IMR-90 (cell line): ENCODE measurements around the gene TCF12. TPM values are rescaled to one million over a fixed set of nuclear protein-coding genes. Genes with fewer than 3 reads are reported as not detected.

ENCODE experiments used
- ATAC-seq: fragments of 200-7000 bp; cut with Tn5 transposase; 2 replicates; pipeline ENCODE4 v1.9.1; 2020; ENCODE audit warnings: low read depth, mild to moderate bottlenecking, moderate library complexity
- BruUV-seq: library from RNA; stranded (reverse); fragments of 400-500 nt; replicated peaks from 2 replicates; lab custom pipeline; 2021; lab: Mats Ljungman, UMichigan
- CTCF ChIA-PET: fragments of 300-600 bp; formaldehyde crosslinking; extraction: SDS; loops from one replicate; lab custom pipeline; 2021; ENCODE audit warnings: antibody characterized with exemption; lab: Yijun Ruan, JAX
- POLR2A ChIA-PET: fragments of 300-600 bp; sonication (Branson Sonifier 250); formaldehyde crosslinking; loops from one replicate; lab custom pipeline; 2022; ENCODE audit warnings: antibody characterized with exemption; ENCODE audit not compliant: unreplicated experiment; lab: Charles Lee
- DNase-seq: peaks from one replicate; pipeline ENCODE4 v3.0.0; 2013
- H2AFZ ChIP-seq: replicated peaks from 2 replicates; pipeline ENCODE3; 2013; ENCODE audit warnings: low read length, mild to moderate bottlenecking; ENCODE audit not compliant: poor library complexity
- H2AK5ac ChIP-seq: 2 replicates; pipeline ENCODE4 v1.6.1; 2013; ENCODE audit warnings: low read depth, low read length, inconsistent platforms
- H2AK9ac ChIP-seq: replicated peaks from 2 replicates; pipeline ENCODE3; 2013; ENCODE audit warnings: mild to moderate bottlenecking, low read depth, low read length, moderate library complexity; ENCODE audit not compliant: poor library complexity
- H2BK120ac ChIP-seq: 2 replicates; pipeline ENCODE4 v1.6.1; 2013; ENCODE audit warnings: low read depth, low read length, inconsistent platforms
- H2BK15ac ChIP-seq: 3 replicates; pipeline ENCODE4 v1.6.1; 2013; ENCODE audit warnings: low read depth, low read length, inconsistent platforms
- H2BK20ac ChIP-seq: 2 replicates; pipeline ENCODE4 v1.6.1; 2013; ENCODE audit warnings: low read depth, mild to moderate bottlenecking, inconsistent platforms, low read length, moderate library complexity
- H2BK5ac ChIP-seq: 2 replicates; pipeline ENCODE4 v1.6.1; 2013; ENCODE audit warnings: mild to moderate bottlenecking, low read depth, low read length, inconsistent platforms; ENCODE audit not compliant: poor library complexity, severe bottlenecking
- H3K14ac ChIP-seq: replicated peaks from 2 replicates; pipeline ENCODE4 v1.6.1; 2013; ENCODE audit warnings: low read depth, low read length, inconsistent platforms
- H3K18ac ChIP-seq: 2 replicates; pipeline ENCODE4 v1.6.1; 2013; ENCODE audit warnings: low read depth, low read length, control low read depth
- H3K23ac ChIP-seq: 2 replicates; pipeline ENCODE4 v1.6.1; 2013; ENCODE audit warnings: low read depth, low read length, inconsistent platforms
- H3K27ac ChIP-seq: 2 replicates; pipeline ENCODE4 v1.5.1; 2013; ENCODE audit warnings: mild to moderate bottlenecking, control low read depth, low read length; ENCODE audit not compliant: insufficient read depth
- H3K27me3 ChIP-seq: 2 replicates; pipeline ENCODE4 v1.6.1; 2013; ENCODE audit warnings: low read length; ENCODE audit not compliant: control insufficient read depth, insufficient read depth
- H3K36me3 ChIP-seq: 2 replicates; pipeline ENCODE4 v1.6.1; 2013; ENCODE audit warnings: low read length, mixed read lengths; ENCODE audit not compliant: control insufficient read depth, insufficient read depth
- H3K4ac ChIP-seq: 2 replicates; pipeline ENCODE4 v1.6.1; 2013; ENCODE audit warnings: low read depth, low read length, inconsistent platforms
- H3K4me1 ChIP-seq: 2 replicates; pipeline ENCODE4 v1.6.1; 2013; ENCODE audit warnings: low read length, mixed read lengths; ENCODE audit not compliant: control insufficient read depth, insufficient read depth
- H3K4me2 ChIP-seq: 2 replicates; pipeline ENCODE4 v1.6.1; 2013; ENCODE audit warnings: low read depth, mild to moderate bottlenecking, control low read depth, low read length, moderate library complexity
- H3K4me3 ChIP-seq: 2 replicates; pipeline ENCODE4 v1.5.1; 2013; ENCODE audit warnings: low read depth, mild to moderate bottlenecking, control low read depth, low read length, moderate library complexity; ENCODE audit not compliant: insufficient read depth
- H3K56ac ChIP-seq: 2 replicates; pipeline ENCODE4 v1.6.1; 2013; ENCODE audit warnings: low read length, inconsistent platforms; ENCODE audit not compliant: insufficient read depth; ENCODE audit errors: extremely low read depth
- H3K79me1 ChIP-seq, 2 experiments: 2 replicates each; pipeline ENCODE4 v1.6.1; 2013; ENCODE audit warnings: low read length in 2 of 2, inconsistent platforms in 1 of 2, low read depth in 1 of 2
- H3K9ac ChIP-seq: 2 replicates; pipeline ENCODE4 v1.6.1; 2013; ENCODE audit warnings: low read depth, low read length, control low read depth
- H3K9me1 ChIP-seq: 2 replicates; pipeline ENCODE4 v1.6.1; 2013; ENCODE audit warnings: low read length, inconsistent platforms; ENCODE audit not compliant: insufficient read depth
- H3K9me3 ChIP-seq: 2 replicates; pipeline ENCODE4 v1.6.1; 2013; ENCODE audit warnings: low read length; ENCODE audit not compliant: control insufficient read depth, insufficient read depth
- H4K20me1 ChIP-seq: 2 replicates; pipeline ENCODE4 v1.6.1; 2013; ENCODE audit warnings: low read length, inconsistent platforms; ENCODE audit not compliant: insufficient read depth
- H4K5ac ChIP-seq: 2 replicates; pipeline ENCODE4 v1.6.1; 2013; ENCODE audit warnings: mild to moderate bottlenecking, low read depth, low read length, control low read depth
- H4K8ac ChIP-seq, 2 experiments: 2 replicates each; pipeline ENCODE4 v1.6.1; 2013; ENCODE audit warnings: low read depth in 2 of 2, low read length in 2 of 2, control low read depth in 1 of 2, inconsistent platforms in 1 of 2
- H4K91ac ChIP-seq: 2 replicates; pipeline ENCODE4 v1.6.1; 2013; ENCODE audit warnings: low read depth, low read length, inconsistent platforms; ENCODE audit not compliant: insufficient read depth
- BHLHE40 ChIP-seq: fragments of 150-350 bp; IDR thresholded peaks from 2 replicates; pipeline ENCODE4 v1.6.1; 2016; ENCODE audit warnings: mild to moderate bottlenecking, low read depth, low read length
- CEBPB ChIP-seq: IDR thresholded peaks from 2 replicates; pipeline ENCODE4 v1.6.1; 2012; ENCODE audit warnings: low read depth, low read length, improper control_type of control experiment
- CTCF ChIP-seq: conservative IDR thresholded peaks from 2 replicates; pipeline ENCODE4 v1.5.1; 2012; ENCODE audit warnings: mild to moderate bottlenecking, low read depth, low read length, improper control_type of control experiment
- ELK1 ChIP-seq: fragments of 150-350 bp; IDR thresholded peaks from 2 replicates; pipeline ENCODE4 v1.6.1; 2016; ENCODE audit warnings: low read depth, mild to moderate bottlenecking, low read length, moderate library complexity, borderline replicate concordance
- FOS ChIP-seq: fragments of 150-350 bp; IDR thresholded peaks from 2 replicates; pipeline ENCODE4 v1.6.1; 2016; ENCODE audit warnings: low read depth, low read length
- MAFK ChIP-seq: IDR thresholded peaks from 2 replicates; pipeline ENCODE4 v1.6.1; 2012; ENCODE audit warnings: low read depth, low read length, improper control_type of control experiment
- MAZ ChIP-seq: IDR thresholded peaks from 2 replicates; pipeline ENCODE4 v1.6.1; 2012; ENCODE audit warnings: low read depth, mild to moderate bottlenecking, low read length, improper control_type of control experiment, moderate library complexity, borderline replicate concordance
- NFE2L2 ChIP-seq: fragments of 150-350 bp; IDR thresholded peaks from 2 replicates; pipeline ENCODE4 v1.6.1; 2016; ENCODE audit warnings: low read depth, mild to moderate bottlenecking, low read length
- POLR2A ChIP-seq: IDR thresholded peaks from 2 replicates; pipeline ENCODE4 v1.6.1; 2012; ENCODE audit warnings: mild to moderate bottlenecking, low read depth, low read length
- RCOR1 ChIP-seq: IDR thresholded peaks from 2 replicates; pipeline ENCODE4 v1.6.1; 2012; ENCODE audit warnings: mild to moderate bottlenecking, low read length, improper control_type of control experiment; ENCODE audit not compliant: insufficient replicate concordance
- RFX5 ChIP-seq: IDR thresholded peaks from 2 replicates; pipeline ENCODE4 v1.8.0; 2012; ENCODE audit warnings: low read depth, mild to moderate bottlenecking, low read length, moderate library complexity
- SMC3 ChIP-seq: fragments of 150-350 bp; IDR thresholded peaks from 2 replicates; pipeline ENCODE4 v1.6.1; 2016; ENCODE audit warnings: low read depth, mild to moderate bottlenecking, antibody characterized with exemption, low read length, moderate library complexity
- USF2 ChIP-seq: fragments of 150-350 bp; IDR thresholded peaks from 2 replicates; pipeline ENCODE4 v1.6.1; 2017; ENCODE audit warnings: mild to moderate bottlenecking, antibody characterized with exemption, low read length, low read depth
- WGBS, 2 experiments: methylation state at CpG; one replicate each; pipeline versions ENCODE4 v1.1.5 to v1.1.7; 2013; ENCODE audit warnings: missing lambda C conversion rate in 2 of 2; ENCODE audit not compliant: insufficient read length in 1 of 2; ENCODE audit errors: extremely low coverage in 2 of 2; 5-methylcytosine and 5-hydroxymethylcytosine counted together
- dilution Hi-C: fragments of 300-500 bp; cut with HindIII; formaldehyde crosslinking; loops from one replicate; pipeline ENCODE4 v1.14.3; 2018; ENCODE audit warnings: low sequenced_read_pairs; ENCODE audit not compliant: unreplicated experiment
- in situ Hi-C: fragments of 300-500 bp; cut with MboI; formaldehyde crosslinking; loops from 3 replicates; pipeline ENCODE4 v1.14.3; 2019; ENCODE audit warnings: low sequenced_read_pairs, inconsistent platforms, mixed read lengths
- intact Hi-C: fragments of 100-400 bp; cut with micrococcal nuclease; formaldehyde crosslinking; loops from 2 replicates; pipeline ENCODE4 v1.10.0; 2022
- polyA plus RNA-seq, 3 experiments: library from polyadenylated mRNA; depleted of rRNA; stranded (reverse); fragments of >200 nt; gene quantifications; 2 replicates each; pipeline ENCODE4 v1.2.3, GENCODE V29; 2012; ENCODE audit warnings: low replicate concordance in 1 of 3
- total RNA-seq: library from RNA; depleted of rRNA; stranded (reverse); fragments of >200 nt; gene quantifications from 2 replicates; pipeline ENCODE4 v1.2.3, GENCODE V29; 2012

The TCF12 gene
- total and polyA plus RNA-seq, 2 of the 4 experiments (the other 2 are of a cell fraction), result 79.4 to 160 TPM

- Histone ChIP-seq H4K8ac (peak overlapping the region; percentile 81 to 93), H3K9me3 (no peaks in the 10 kb centered on the region), H4K5ac (peak overlapping the region; percentile 72), H3K36me3 (no peaks in the 10 kb centered on the region), H4K91ac (peak overlapping the region; percentile 85), H2AK5ac (peak overlapping the region; percentile 43), H3K79me1 (no peaks in the 10 kb centered on the region), H2BK15ac (peak overlapping the region; percentile 61; the same call in 2 of the 3 replicates), H2BK5ac (no peak overlapping the region), H2BK20ac (peak overlapping the region; percentile 3; the same call in 1 of the 2 replicates), H3K4me3 (peak overlapping the region; percentile 23; the same call in 1 of the 2 replicates), H2AK9ac (peak overlapping the region; percentile 94), H3K4me2 (peak overlapping the region; percentile 78), H3K4ac (peak overlapping the region; percentile 66), H3K27me3 (no peaks in the 10 kb centered on the region), H3K9ac (peak overlapping the region; percentile 36), H3K14ac (peak overlapping the region; percentile 50), H3K23ac (peak overlapping the region; percentile 48; the same call in 1 of the 2 replicates), H3K56ac (no peak overlapping the region), H3K4me1 (peaks cover 16% of the 10 kb centered on the region; the same call in 1 of the 2 replicates), H2BK120ac (peak overlapping the region; percentile 85), H2AFZ (peak overlapping the region; percentile 91), H4K20me1 (no peaks in the 10 kb centered on the region), H3K9me1 (no peaks in the 10 kb centered on the region; the same call in 1 of the 2 replicates), H3K27ac (peak overlapping the region; percentile 19), H3K18ac (peak overlapping the region; percentile 34; the same call in 1 of the 2 replicates)
- ATAC-seq (peak; percentile 92), DNase-seq (peak; percentile 28)
- ChIA-PET CTCF (interaction anchor here (0.6 to 1.7 kb wide), 14 partner anchors 8 to 815 kb away, joined by 3 to 8 read pairs (median 3); no protein-coding TSS in a partner anchor), POLR2A (no interaction called here)
- no TSS peak for BruUV-seq
- dilution Hi-C loops (no loop called here), intact Hi-C loops (loop anchor here (1.0 to 10.0 kb wide), 5 partner anchors 86 to 816 kb away; no protein-coding TSS in a partner anchor), in situ Hi-C loops (loop anchor here (10.0 kb wide), 2 partner anchors 152 to 812 kb away; no protein-coding TSS in a partner anchor)
- WGBS, 2 experiments, result 33% methylated on average over 2 of the region's 45 CpGs; no CpG with 5 or more reads in 1 of the 2 experiments
- TF ChIP-seq POLR2A, result no peak
- no peak for TF ChIP-seq NFE2L2
- peak; percentile 79 for TF ChIP-seq CTCF
- TF ChIP-seq ELK1, result no peak
- peak; percentile 86 for TF ChIP-seq SMC3
- no peak for TF ChIP-seq USF2
- no peak for TF ChIP-seq FOS
- TF ChIP-seq MAFK, result no peak
- TF ChIP-seq CEBPB, result no peak
- no peak for TF ChIP-seq RFX5
- TF ChIP-seq BHLHE40, result no peak
- TF ChIP-seq RCOR1, result no peak
- TF ChIP-seq MAZ, result no peak
Measured at GRCh38 chr15:57306161-57306943, 387.9 kb downstream of the TCF12 start.
